Stimulated activated CD8-positive, alpha-beta memory T cell treated with anti-CD3 and anti-CD28 coated beads, Interleukin-4, amount 100 ng/mL, for 1 hour (primary cell): ENCODE measurements around the gene DDX54.
"Not testable (repeated sequence)": the region's sequence is repeated elsewhere in the genome, so short reads cannot be mapped to it uniquely, and the experiment has no call there.

ENCODE experiments used
- DNase-seq, 2 donors: peaks; one replicate each; pipeline ENCODE4 v3.0.0-alpha.2; 2020; ENCODE audit warnings: low read depth in 2 of 2, low spot score in 1 of 2

The DDX54 gene

GRCh38 chr12:113221181-113221996 lies 36.1 kb upstream of the DDX54 start, which contains the start of gene TPCN1:
TPCN1 (plus strand) TSS chr12:113221464; CDS start chr12:113226853, 5,389 bp downstream.
- DNase-seq, result peak; percentile 91 to 98

DNA sequence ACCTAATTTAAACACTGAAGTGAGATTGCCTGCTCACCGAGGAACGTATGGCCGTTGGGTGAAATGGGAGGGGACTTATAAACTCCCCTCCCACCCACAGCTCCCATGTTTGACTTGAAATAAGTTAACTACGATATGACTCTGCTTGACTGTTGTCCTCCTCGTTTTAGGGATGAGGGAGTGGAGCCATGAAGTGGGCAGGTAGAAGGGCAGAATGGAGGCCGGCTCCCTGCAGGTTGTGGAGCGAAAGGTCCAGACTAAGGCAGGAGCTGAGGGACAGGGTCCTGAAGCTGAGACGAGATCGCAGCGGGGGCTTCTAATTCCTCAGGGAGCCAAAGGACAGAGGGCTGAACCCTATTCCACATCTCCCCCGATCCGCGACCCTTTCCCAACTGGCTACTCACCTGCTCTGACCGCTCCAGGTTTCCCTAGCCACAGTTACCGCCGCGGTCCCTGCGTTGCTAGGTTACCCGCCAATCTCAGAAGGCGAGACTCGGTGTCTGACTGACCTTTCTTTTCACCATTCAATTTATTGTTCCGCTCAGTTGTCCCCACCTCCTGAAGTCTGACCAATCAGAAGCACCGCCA lies 35.4 kb upstream of the DDX54 start:
- DNase-seq, result no peak

DNA sequence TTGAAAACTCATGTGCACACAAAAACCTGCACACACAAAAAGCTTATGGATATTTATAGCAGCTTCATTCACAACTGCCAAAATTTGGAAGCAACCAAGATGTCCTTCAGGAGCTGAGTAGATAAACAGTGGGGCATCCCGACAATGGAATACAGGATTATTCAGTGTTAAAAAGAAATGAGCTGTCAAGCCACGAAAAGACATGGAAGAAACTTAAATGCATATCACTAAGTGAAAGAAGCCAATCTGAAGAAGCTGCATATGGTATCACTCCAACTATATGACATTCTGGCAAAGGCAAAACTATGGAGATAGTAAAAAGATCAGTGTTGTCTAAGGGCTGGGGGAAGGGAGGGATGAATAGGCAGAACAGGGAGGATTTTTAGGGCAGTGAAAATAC lies 30.7 kb upstream of the DDX54 start:
- DNase-seq, result no peak

DNA sequence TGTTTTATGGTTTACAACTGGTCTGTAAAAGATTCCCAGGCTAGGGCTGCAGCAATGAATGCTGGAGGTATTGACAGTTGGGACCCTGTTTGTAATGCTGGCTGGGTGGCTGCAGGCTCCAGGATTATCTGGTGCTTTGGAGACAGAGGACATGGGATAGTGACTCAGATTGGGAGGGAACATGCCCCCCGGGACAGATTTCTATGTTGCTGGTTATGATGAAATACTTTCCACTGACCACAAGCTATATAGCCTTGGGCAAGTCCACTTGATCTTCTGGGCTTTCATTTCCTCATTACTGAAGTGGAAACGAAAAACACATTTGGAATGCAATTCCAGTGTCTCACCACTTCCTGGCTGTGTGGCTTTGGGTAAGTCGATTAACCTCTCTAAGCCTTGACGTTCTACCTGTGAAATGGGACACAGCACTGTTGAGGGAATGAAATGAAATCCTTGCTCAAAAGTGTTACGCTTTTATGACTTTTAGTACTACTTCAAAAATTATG lies 29.7 kb upstream of the DDX54 start:
- no peak for DNase-seq

GRCh38 chr12:113211160-113211559 lies 25.9 kb upstream of the DDX54 start:
- no peak for DNase-seq

DNA sequence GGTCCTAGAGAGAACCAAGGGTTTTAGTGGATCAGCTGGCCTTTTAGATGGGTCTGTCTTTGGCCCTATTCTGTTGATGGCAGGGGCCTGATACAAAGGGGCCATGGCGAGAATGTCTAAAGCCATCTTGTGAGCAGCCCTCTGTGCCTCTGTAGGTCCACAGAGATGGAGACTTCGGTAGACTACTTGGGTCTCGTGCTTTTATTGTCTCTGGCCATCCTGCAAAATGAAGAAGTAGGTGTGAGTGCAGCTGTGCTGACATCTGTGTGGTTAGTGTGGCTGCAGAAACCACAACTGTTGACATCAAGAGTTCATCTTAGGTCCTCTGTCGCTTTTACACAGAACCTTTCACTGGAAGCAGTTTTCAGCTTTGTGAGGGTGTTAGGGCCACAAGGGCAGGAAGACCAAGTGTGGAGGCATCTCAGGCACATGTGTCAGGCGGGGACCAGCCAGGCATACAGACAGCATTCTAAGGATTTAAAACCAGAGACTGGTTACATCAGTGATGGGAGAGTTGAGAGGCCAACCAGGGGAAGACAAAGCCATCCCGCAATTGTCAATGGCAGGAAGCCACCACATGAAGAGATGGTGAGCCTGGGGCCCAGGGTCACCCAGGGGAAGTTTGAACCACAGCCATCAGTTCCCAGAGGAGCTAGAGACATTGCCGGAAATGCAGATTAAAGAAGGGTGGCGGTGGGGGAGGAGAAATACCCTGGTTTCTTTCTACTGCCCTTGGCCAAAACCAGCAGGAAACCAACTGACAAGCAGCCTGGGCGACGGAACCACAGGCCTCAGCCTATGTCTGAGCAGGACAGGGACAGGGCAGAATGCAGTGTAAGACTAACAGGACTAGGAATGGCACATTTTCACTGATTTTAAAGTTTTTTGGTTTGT lies 23.0 kb upstream of the DDX54 start:
- DNase-seq, result peak in 1 of 2 donors; percentile 25

GRCh38 chr12:113207613-113208040 lies 22.3 kb upstream of the DDX54 start:
- no peak for DNase-seq

DNA sequence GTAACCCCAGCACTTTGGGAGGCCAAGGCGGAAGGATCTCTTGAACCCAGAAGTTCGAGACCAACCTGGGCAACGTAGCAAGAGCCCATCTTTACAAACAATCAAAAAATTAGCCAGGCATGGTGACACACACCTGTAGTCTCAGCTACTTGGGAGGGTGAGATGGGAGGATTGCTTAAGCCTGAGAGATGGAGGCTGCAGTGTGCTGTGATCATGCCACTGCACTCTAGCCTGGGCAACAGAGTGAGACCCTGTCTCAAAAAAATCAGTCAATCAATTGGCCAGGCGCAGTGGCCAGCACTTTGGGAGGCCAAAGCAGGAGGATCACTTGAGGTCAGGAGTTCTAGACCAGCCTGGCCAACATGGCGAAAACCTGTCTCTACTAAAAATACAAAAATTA lies 21.5 kb upstream of the DDX54 start:
- DNase-seq, result not testable (repeated sequence)

- DNase-seq, result no peak
These were observed 19.5 kb upstream of the DDX54 start for GRCh38 chr12:113204804-113205203.

DNA sequence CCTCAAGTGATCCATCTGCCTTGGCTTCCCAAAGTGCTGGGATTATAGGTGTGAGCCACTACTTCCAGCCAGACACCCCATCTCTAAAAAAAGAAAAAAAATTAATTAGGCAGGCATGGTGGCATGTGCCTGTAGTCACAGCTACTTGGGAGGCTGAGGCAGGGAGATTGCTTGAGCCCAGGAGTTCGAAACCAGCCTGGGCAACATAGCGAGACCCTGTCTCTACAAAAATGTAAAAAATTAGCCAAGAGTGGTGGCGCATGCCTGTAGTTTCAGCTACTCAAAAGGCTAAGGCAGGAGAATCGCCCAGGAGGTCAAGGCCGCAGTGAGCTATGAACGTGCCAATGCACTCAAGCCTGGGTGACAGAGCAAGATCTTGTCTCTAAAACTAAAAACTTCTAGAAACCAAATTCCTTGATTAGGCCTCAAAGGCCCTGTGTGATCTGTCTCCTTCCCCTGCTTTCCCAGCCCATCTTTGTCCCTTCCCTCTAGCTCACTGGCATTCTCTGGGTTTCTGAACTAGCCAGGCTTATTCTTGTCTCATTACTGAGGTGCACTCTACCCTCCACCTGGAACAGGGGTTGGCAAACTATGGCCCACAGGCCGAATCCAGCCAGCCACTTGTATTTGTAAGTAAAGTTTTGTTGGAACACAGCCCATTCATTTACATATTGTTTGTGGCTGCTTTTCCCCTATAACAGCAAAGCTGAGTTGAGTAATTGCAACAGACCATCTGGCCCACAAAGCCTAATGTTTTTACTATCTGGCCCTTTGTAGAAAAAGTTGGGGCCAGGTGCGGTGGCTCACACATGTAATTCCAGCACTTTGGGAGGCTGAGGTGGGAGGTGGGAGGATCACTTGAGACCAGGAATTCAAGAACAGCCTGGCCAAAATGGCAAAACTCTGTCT lies 18.8 kb upstream of the DDX54 start:
- DNase-seq, result no peak

DNA sequence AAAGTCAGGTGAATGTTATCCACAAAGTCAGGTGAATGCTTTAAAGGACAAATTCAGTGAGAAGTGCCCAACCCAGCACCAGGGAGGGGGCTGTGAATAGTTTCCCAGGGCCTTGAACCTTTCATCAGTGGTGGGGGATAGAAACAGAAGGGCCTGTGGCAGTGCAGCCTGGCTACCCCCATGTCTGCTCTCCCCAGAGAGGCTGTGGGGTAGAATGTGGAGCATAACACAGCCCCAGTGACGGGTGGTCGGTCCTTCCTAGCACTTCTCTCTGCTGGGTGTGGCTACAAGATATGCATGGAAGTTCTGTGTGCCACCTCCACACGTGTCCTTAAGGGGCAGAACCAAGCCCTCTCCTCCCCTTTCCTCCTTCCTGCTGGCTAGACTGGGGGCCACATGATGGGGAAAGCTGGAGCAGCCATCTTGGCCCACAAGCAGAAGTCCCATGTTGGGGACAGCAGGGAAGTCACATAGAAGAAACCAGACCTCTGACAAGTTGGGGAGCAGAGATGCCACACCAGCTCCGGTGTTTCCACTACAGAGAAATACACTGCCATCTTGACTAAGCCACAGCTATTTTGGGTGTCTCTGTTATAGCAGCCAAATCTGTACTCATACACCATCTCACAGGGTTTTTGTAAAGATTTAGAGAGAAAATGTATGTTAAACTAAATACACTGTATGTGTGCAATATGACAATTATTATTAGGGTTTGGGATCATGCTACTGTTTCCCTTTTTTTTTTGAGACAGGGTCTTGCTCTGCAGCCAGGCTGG lies 17.2 kb upstream of the DDX54 start:
- no peak for DNase-seq

- DNase-seq, result no peak
These were observed 16.2 kb upstream of the DDX54 start for GRCh38 chr12:113201187-113202177.

DNA sequence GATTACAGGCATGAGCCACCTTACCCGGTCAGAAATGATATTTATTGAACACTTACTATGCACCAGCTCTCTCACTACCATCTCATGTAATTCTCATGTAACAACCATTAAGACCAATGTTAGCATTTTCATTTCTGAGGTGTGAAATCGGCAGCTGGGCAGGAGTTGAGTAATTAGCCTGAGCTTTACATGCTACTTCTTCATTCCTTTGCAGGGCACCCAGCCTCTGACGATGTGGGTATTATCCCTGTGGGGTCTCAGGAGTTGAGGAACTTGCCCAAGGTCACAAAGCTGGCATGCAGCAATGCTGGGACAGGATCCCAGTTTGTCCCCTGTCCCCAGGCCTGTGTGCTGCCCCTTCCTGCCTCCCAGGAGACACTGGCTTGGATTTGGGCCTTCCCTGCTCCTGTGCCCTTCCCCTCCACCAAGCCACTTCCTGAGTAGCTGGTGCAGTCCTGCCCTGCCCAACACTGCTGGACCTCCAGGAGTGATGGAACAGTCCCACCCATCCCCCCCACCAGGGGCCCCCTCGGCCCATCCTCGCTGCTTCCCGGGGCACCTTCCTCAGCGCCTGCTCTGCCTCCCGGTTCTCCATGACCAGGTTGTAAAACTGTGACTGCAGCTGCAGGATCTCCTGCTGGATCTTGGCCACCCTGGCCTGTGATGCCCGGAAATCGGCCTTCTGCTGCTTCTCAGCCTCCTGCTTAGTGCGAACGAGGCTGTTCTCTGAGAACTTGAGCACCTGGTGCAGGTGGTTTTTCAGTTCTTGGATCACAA lies 14.9 kb upstream of the DDX54 start:
- DNase-seq, result no peak

DNA sequence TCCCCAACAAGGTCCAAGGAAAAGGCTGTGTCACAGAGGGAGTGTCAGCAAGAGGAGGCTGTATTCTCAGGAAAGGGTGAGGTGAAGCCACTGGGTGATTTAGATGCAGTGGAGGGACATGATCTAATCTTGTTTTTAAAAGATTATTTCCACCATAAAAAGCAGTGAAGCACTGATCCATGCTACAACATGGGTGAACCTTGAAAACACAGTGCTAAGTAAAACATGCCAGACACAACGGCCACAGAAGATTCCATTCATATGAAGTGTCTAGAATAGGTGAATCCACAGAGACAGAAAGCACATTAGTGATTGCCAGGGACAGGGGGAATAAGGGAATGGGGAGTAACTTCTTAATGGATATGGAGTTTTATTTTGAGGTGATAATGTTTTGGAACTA lies 13.0 kb upstream of the DDX54 start:
- DNase-seq, result no peak

GRCh38 chr12:113197518-113198077 lies 12.3 kb upstream of the DDX54 start:
- no peak for DNase-seq

- DNase-seq, result peak in 1 of 2 donors; percentile 20
These were observed 11.7 kb upstream of the DDX54 start for GRCh38 chr12:113196990-113197389.

DNA sequence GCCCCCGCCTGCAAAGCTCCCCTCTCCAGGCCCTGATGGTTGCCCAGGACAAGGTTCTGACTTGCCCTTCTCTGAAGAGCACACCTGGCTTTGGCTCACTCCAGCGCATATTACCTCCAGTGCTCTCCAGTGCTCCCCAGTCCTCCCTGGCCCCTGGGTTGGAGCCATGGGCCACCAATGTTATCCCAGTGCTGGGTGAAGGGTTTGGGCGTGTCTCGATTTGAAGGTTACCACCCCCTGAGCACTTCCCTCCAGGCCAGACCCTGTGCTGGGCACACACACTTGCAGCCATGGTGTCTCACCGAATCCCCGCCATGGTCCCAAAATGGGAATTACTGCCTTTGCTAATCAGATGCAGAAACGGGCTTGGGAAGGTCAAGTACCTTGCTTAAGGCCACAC lies 11.3 kb upstream of the DDX54 start:
- DNase-seq, result no peak
